ENCODE results near the gene PATJ. TPM values are rescaled to one million over a fixed set of nuclear protein-coding genes. Genes with fewer than 3 reads are reported as not detected.

The PATJ gene
- total RNA-seq, 1 experiment from 2014 or later = 47.3 TPM

GRCh38 chr1:62185677-62186076 lies 443.4 kb downstream of the PATJ start:
- no peak overlapping the region for H2BK5ac ChIP-seq (ENCODE audit: insufficient read length, low read length)
- DNase-seq = peak; percentile 3
- no peak overlapping the region for H3K4ac ChIP-seq (ENCODE audit: low read depth, low read length)
- H3K27me3 ChIP-seq (ENCODE audit: insufficient read depth, low read length) = no peaks in the 10 kb centered on the region
- Mint-ChIP-seq H3K27ac (no peak overlapping the region), H3K36me3 (ENCODE audit: insufficient read depth in 1 of 3, low read depth in 3 of 3) (no peaks in the 10 kb centered on the region; a peak in 2 of 7 replicates), H3K9me3 (no peaks in the 10 kb centered on the region), H3K27me3 (ENCODE audit: low read depth) (no peaks in the 10 kb centered on the region), H3K4me3 (no peak overlapping the region), H3K4me1 (peaks cover 39 to 40% of the 10 kb centered on the region in 2 experiments)
- no peak overlapping the region for H4K8ac ChIP-seq (replicated peaks; ENCODE audit: insufficient read length, low read depth, low read length)
- H2AFZ ChIP-seq (ENCODE audit: low read length) = no peak overlapping the region
- H3K23me2 ChIP-seq (ENCODE audit: insufficient read length, low read depth, low read length, poor library complexity, severe bottlenecking) = no peaks in the 10 kb centered on the region
- TF ChIP-seq CTCF (conservative IDR thresholded peaks at IDR 0.05) = no peak
- H3K56ac ChIP-seq (ENCODE audit: insufficient read length, low read depth, low read length) = no peak overlapping the region
- no peak overlapping the region for H3K4me2 ChIP-seq (ENCODE audit: insufficient read depth, insufficient read length, low read length)
- no peak overlapping the region for H3T11ph ChIP-seq (ENCODE audit: low read length)
- no peak overlapping the region for H3K14ac ChIP-seq (ENCODE audit: insufficient read depth, low read length)
- no peak overlapping the region for H4K5ac ChIP-seq (ENCODE audit: insufficient read length, low read depth, low read length)
- H3K27ac ChIP-seq (ENCODE audit: insufficient read length, low read depth, low read length) = no peak overlapping the region
- H2BK15ac ChIP-seq (ENCODE audit: low read depth, low read length) = no peak overlapping the region
- no peaks in the 10 kb centered on the region for H4K20me1 ChIP-seq (ENCODE audit: control insufficient read depth, insufficient read depth, insufficient read length)
- no peak overlapping the region for H2BK20ac ChIP-seq (ENCODE audit: low read depth, low read length, poor library complexity, severe bottlenecking)
- H3K4me1 ChIP-seq (ENCODE audit: insufficient read depth, low read length) = peaks cover 2% of the 10 kb centered on the region; the same call in 1 of the 2 replicates
- no peak overlapping the region for H3K18ac ChIP-seq (ENCODE audit: insufficient read length, low read depth, low read length)
- H2AK5ac ChIP-seq (ENCODE audit: insufficient read length, low read length) = no peak overlapping the region
- H2BK12ac ChIP-seq (ENCODE audit: insufficient read length, low read depth, low read length) = no peak overlapping the region
- H2BK120ac ChIP-seq (ENCODE audit: low read depth, low read length, poor library complexity, severe bottlenecking) = no peak overlapping the region
- no peaks in the 10 kb centered on the region for H3K79me2 ChIP-seq (ENCODE audit: insufficient read depth, low read length)
- no peak overlapping the region for H4K91ac ChIP-seq (ENCODE audit: insufficient read length, low read depth, low read length)
- H3K23ac ChIP-seq (ENCODE audit: insufficient read length, low read depth, low read length) = no peak overlapping the region
- WGBS (ENCODE audit: extremely low coverage, insufficient read length, low lambda C conversion rate) = no CpG with 5 or more reads among the region's 3 CpGs
- H3K9ac ChIP-seq (ENCODE audit: extremely low read depth, insufficient read length, low read length) = no peak overlapping the region
- H3K79me1 ChIP-seq (ENCODE audit: insufficient read depth, low read depth, low read length, poor library complexity, severe bottlenecking) = no peaks in the 10 kb centered on the region
- H3K9me3 ChIP-seq (ENCODE audit: control insufficient read depth, low read depth, low read length) = no peaks in the 10 kb centered on the region

Measured in H9 (cell line).